Chondrocyte (in vitro differentiated cells): ENCODE results near the gene IPO4. TPM values are rescaled to one million over a fixed set of nuclear protein-coding genes. Genes with fewer than 3 reads are reported as not detected.

Source experiments
- DNase-seq: peaks from one replicate; pipeline ENCODE4 v3.0.0; 2021; ENCODE audit warnings: mixed read lengths, low spot score
- H3K27ac Mint-ChIP-seq: one replicate; pipeline ENCODE4 v1.8.0; 2021; ENCODE audit warnings: mild to moderate bottlenecking, moderate library complexity, mixed read lengths; ENCODE audit not compliant: unreplicated experiment
- H3K27me3 Mint-ChIP-seq: 2 replicates; pipeline ENCODE4 v1.8.0; 2021; ENCODE audit warnings: low read depth, mixed read lengths
- H3K36me3 Mint-ChIP-seq: 2 replicates; pipeline ENCODE4 v1.8.0; 2021; ENCODE audit warnings: low read depth, mixed read lengths
- H3K4me1 Mint-ChIP-seq: 2 replicates; pipeline ENCODE4 v1.8.0; 2021; ENCODE audit warnings: low read depth, mild to moderate bottlenecking, mixed read lengths
- H3K4me3 Mint-ChIP-seq: one replicate; pipeline ENCODE4 v1.8.0; 2021; ENCODE audit warnings: mild to moderate bottlenecking, moderate library complexity, mixed read lengths; ENCODE audit not compliant: unreplicated experiment
- H3K9me3 Mint-ChIP-seq: 2 replicates; pipeline ENCODE4 v1.8.0; 2021; ENCODE audit warnings: low read depth, mixed read lengths
- total RNA-seq: library from RNA; stranded (reverse); gene quantifications from 3 replicates; pipeline ENCODE4 v1.2.1, GENCODE V29; 2021
- TF ChIP-seq, protein P1 (sequence below): fragments of 200-600 bp; sonication (generic); IDR thresholded peaks from 2 replicates; pipeline ENCODE4 v1.5.0; 2021; ENCODE audit warnings: antibody characterized with exemption, mild to moderate bottlenecking, moderate library complexity

The IPO4 gene
- total RNA-seq, 1 donor from 2014 or later, result 26.7 TPM

- H3K4me1 Mint-ChIP-seq, result peaks cover 51% of the 10 kb centered on the region
- H3K9me3 Mint-ChIP-seq, result no peaks in the 10 kb centered on the region
- H3K4me3 Mint-ChIP-seq, result no peak overlapping the region
- TF ChIP-seq, protein P1, sequence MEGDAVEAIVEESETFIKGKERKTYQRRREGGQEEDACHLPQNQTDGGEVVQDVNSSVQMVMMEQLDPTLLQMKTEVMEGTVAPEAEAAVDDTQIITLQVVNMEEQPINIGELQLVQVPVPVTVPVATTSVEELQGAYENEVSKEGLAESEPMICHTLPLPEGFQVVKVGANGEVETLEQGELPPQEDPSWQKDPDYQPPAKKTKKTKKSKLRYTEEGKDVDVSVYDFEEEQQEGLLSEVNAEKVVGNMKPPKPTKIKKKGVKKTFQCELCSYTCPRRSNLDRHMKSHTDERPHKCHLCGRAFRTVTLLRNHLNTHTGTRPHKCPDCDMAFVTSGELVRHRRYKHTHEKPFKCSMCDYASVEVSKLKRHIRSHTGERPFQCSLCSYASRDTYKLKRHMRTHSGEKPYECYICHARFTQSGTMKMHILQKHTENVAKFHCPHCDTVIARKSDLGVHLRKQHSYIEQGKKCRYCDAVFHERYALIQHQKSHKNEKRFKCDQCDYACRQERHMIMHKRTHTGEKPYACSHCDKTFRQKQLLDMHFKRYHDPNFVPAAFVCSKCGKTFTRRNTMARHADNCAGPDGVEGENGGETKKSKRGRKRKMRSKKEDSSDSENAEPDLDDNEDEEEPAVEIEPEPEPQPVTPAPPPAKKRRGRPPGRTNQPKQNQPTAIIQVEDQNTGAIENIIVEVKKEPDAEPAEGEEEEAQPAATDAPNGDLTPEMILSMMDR, result no peak
- no peaks in the 10 kb centered on the region for H3K27me3 Mint-ChIP-seq
- H3K36me3 Mint-ChIP-seq, result peaks cover 11% of the 10 kb centered on the region
- no peak for DNase-seq
- no peak overlapping the region for H3K27ac Mint-ChIP-seq
Measured at GRCh38 chr14:24137529-24138395, 50.9 kb downstream of the IPO4 start.

DNA sequence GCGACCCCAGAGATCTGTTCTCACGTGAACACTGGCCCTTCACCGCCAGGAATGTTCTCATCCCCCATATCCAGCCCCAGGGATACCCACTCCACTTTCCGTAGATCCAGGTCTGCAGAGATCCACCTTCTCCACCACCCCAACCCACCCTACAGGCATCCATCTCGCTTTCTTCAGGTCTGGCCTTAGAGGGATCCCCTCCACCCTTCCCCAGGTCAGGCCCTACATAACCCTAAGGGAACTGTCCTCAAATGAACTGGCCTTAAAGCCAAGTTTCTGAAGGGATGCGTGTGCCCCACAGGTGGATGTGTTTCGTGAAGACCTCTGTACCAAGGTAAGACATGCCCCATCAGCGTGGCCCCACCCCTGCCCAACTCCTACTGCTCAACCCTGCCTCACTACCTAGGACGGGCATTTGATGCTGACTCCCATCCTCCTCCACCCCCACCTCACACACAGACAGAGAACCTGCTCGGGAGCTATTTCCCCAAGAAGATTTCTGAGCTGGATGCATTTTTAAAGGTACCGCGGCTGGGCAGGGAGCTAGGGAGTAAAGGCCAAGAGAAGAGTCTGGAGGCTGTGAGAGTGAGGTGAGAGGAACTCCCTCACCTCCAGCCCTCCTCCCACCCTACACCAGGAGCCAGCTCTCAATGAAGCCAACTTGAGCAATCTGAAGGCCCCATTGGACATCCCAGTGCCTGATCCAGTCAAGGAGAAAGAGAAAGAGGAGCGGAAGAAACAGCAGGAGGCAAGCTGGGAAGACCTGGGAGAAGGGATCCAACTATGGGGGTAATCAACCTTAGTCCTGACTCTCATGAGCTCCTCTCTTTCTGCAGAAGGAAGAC, 51.7 kb downstream of the IPO4 start:
- Mint-ChIP-seq H3K27ac (peak overlapping the region; percentile 74), H3K36me3 (peaks cover 11% of the 10 kb centered on the region), H3K27me3 (no peaks in the 10 kb centered on the region), H3K4me3 (peak overlapping the region; percentile 83), H3K4me1 (peaks cover 46% of the 10 kb centered on the region), H3K9me3 (no peaks in the 10 kb centered on the region)
- DNase-seq, result no peak
- TF ChIP-seq, protein P1, result no peak

GRCh38 chr14:24135834-24136683, 52.6 kb downstream of the IPO4 start, which contains the start of gene PSME1:
PSME1 (plus strand) TSS chr14:24136194; CDS start chr14:24136263, 69 bp downstream.
- TF ChIP-seq, protein P1, result no peak
- peaks cover 42% of the 10 kb centered on the region for H3K4me1 Mint-ChIP-seq
- peaks cover 11% of the 10 kb centered on the region for H3K36me3 Mint-ChIP-seq
- peak; percentile 95 for DNase-seq
- peak within 1 kb of the TSS; percentile 83 for H3K4me3 Mint-ChIP-seq
- H3K9me3 Mint-ChIP-seq, result no peaks in the 10 kb centered on the region
- no peaks in the 10 kb centered on the region for H3K27me3 Mint-ChIP-seq
- H3K27ac Mint-ChIP-seq, result peak within 1 kb of the TSS; percentile 74

GRCh38 chr14:24135584-24135833, 53.1 kb downstream of the IPO4 start:
- TF ChIP-seq, protein P1, result no peak
- Mint-ChIP-seq H3K27me3 (no peaks in the 10 kb centered on the region), H3K4me3 (peak overlapping the region; percentile 83)

GRCh38 chr14:24133735-24134134, 54.9 kb downstream of the IPO4 start:
- TF ChIP-seq, protein P1, result peak; percentile 9
- Mint-ChIP-seq H3K27me3 (no peaks in the 10 kb centered on the region), H3K4me3 (no peak overlapping the region), H3K27ac (no peak overlapping the region), H3K4me1 (peaks cover 20% of the 10 kb centered on the region), H3K36me3 (peaks cover 5% of the 10 kb centered on the region), H3K9me3 (no peaks in the 10 kb centered on the region)
- no peak for DNase-seq

More at GRCh38 chr14:24135584-24135833, 53.1 kb downstream of the IPO4 start:
- H3K36me3 Mint-ChIP-seq, result peaks cover 11% of the 10 kb centered on the region
- H3K9me3 Mint-ChIP-seq, result no peaks in the 10 kb centered on the region
- H3K27ac Mint-ChIP-seq, result peak overlapping the region; percentile 9
- H3K4me1 Mint-ChIP-seq, result peaks cover 37% of the 10 kb centered on the region
- DNase-seq, result no peak
